Kidney epithelial cell (primary cell): ENCODE measurements around the gene LMF2. TPM values are rescaled to one million over a fixed set of nuclear protein-coding genes. Genes with fewer than 3 reads are reported as not detected.
"Not testable (repeated sequence)": the region's sequence is repeated elsewhere in the genome, so short reads cannot be mapped to it uniquely, and the experiment has no call there.

Experiments used
- DNase-seq: peaks from one replicate; pipeline ENCODE4 v3.0.0-alpha.2; 2010; ENCODE audit warnings: low read depth
- H3K27me3 ChIP-seq: 2 replicates; pipeline ENCODE4 v1.6.0; 2011; ENCODE audit warnings: low read length; ENCODE audit not compliant: control insufficient read depth, insufficient read depth
- H3K36me3 ChIP-seq: 2 replicates; pipeline ENCODE4 v1.5.1; 2011; ENCODE audit warnings: low read length; ENCODE audit not compliant: control insufficient read depth, insufficient read depth
- H3K4me3 ChIP-seq: 2 replicates; pipeline ENCODE4 v1.5.1; 2011; ENCODE audit warnings: low read depth, mild to moderate bottlenecking, control low read depth, low read length
- total RNA-seq: library from RNA; depleted of rRNA; stranded (reverse); fragments of >200 nt; gene quantifications from 2 replicates; pipeline ENCODE4 v1.2.3, GENCODE V29; 2015
- TF ChIP-seq, protein P1 (sequence below): IDR thresholded peaks from 2 replicates; pipeline ENCODE4 v1.5.1; 2011; ENCODE audit warnings: mild to moderate bottlenecking, moderate library complexity, low read length, control low read depth, inconsistent platforms; ENCODE audit not compliant: insufficient read depth, poor library complexity, severe bottlenecking

Gene LMF2
- total RNA-seq, 1 donor from 2014 or later = 48.3 TPM

DNA sequence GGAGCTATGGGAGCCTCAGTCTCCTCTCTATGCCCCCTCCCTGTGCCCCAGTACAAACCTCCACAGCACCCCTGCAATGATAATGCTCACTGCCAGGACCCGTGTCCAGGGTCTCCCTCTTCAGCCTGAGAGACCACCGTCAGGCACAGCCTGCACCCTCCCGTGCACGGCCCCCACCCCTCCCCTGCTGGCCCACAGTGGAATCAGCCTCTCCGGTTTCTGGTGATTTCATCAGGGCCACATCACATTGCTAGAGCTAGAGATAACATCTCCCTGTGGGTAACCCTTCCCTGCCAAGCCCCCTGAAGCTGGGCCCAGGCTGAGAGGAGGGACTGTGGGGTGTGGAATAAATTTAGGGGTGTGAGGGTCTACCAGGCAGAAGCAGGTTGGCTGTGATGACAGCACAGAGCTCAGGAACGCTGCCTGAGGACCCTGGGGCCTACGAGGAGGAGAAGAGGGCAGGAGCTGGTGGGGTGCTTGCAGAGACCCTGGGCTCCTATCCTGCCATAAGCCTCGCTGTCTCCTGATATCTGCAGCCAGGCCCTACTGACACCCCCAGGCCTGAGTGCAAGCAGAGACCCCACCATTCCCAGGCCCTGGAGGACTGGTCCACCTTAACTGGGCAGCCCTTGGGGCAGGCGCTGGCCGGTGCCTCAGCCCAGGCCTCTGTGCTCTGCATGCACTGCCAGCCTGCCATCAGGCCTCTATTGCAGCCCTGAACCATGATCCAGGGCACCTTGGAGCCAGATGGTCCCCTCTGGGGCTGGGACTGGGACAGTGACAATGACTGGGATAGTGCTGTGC, 38.2 kb upstream of the LMF2 start, which contains the start of gene KLHDC7B:
Gene KLHDC7B, plus strand, starts transcription at position 378 of the 804 bp plus-strand sequence. Its CDS starts 345 bp downstream, at position 723.
- Histone ChIP-seq H3K4me3 (no peak within 1 kb of the TSS), H3K36me3 (no peaks in the 10 kb centered on the region), H3K27me3 (peaks cover 55% of the 10 kb centered on the region)
- no peak for DNase-seq
- TF ChIP-seq, protein P1, sequence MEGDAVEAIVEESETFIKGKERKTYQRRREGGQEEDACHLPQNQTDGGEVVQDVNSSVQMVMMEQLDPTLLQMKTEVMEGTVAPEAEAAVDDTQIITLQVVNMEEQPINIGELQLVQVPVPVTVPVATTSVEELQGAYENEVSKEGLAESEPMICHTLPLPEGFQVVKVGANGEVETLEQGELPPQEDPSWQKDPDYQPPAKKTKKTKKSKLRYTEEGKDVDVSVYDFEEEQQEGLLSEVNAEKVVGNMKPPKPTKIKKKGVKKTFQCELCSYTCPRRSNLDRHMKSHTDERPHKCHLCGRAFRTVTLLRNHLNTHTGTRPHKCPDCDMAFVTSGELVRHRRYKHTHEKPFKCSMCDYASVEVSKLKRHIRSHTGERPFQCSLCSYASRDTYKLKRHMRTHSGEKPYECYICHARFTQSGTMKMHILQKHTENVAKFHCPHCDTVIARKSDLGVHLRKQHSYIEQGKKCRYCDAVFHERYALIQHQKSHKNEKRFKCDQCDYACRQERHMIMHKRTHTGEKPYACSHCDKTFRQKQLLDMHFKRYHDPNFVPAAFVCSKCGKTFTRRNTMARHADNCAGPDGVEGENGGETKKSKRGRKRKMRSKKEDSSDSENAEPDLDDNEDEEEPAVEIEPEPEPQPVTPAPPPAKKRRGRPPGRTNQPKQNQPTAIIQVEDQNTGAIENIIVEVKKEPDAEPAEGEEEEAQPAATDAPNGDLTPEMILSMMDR = no peak

DNA sequence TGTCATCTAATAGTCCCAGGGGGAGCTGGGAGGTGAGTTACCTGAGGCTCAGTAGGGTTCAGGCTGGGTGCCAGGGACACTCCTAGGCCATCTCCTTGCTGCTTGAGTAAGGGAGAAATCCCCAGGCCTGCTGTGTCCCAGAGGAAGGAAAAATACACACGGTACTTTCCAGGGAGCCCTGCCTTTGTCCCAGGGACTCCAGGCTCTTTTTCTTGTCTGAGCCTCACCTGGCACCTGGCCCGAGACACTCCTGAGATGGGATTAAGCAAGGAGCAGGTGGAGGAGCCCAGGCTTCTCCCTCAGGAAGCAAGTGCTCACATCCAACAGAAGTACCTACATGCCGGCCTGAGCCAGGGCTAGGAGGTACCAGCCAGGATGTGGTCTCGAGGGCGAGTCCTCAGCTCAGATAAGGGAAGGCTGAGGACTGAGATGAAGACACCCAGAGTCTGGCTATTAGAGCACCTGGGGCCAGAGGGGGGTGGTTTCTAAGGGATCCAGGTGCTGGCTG, 37.3 kb upstream of the LMF2 start:
- TF ChIP-seq, protein P1 = no peak

DNA sequence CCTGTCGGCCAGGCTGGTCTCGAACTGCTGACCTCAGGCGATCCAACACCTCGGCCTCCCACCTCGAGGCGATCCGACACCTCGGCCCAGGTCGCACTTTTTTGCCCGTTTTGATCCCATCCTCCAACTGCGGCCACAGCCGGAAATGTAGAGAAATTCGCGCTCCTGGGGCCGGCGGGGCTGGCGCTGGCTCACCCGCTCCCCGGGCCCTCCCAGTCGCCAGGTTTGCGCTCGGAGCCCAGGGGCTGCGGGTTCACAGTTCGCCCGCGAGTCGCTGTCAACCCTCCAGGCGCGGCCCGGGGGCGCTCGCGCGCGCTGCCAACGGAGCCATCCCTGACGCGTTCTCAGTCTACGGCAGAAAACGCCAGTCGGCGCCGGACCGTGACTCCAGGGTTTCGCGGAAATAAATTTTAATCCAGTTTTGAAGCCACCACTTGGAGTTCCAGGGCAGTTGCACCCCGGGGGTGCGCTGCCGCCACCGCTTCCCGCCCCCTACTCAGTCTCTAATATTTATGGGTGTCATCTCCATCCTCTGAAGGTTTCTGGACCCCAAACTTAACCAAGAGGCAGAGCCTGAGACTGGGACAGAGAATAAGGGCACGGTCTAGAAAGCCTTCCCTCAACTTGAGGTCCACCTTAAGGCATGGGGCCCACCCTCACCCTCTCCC, 36.7 kb upstream of the LMF2 start:
- Histone ChIP-seq H3K36me3 (no peaks in the 10 kb centered on the region), H3K4me3 (no peak overlapping the region), H3K27me3 (peaks cover 44% of the 10 kb centered on the region)
- TF ChIP-seq, protein P1 = peak; percentile 71
- no peak for DNase-seq

More for the DNA sequence above, 37.3 kb upstream of the LMF2 start:
- peaks cover 49% of the 10 kb centered on the region for H3K27me3 ChIP-seq
- H3K36me3 ChIP-seq = no peaks in the 10 kb centered on the region
- DNase-seq = no peak
- H3K4me3 ChIP-seq = no peak overlapping the region

DNA sequence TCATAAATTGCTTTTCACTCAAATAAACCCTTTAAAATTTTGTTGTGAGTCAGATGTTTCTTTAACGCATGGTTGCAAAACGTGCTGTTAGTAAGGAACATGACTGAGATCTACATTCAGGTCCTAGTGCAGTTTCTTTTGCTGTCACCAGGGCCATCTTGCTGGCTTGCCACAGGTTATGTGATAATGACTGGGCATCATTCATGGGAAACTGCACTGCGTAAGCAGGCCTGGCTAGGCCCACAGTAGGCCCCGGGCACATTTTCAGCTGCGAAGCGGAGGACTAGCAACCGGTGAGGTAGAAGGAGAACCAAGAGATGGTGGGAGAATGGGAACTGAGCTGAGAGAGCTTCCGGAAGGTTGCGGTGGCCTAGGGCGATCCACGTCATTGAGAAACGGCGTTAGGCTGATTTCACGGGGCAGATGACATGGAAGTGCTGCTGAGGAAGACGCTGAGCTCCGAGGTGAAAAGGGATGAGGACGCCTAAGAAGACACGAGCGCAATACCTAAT, 35.0 kb upstream of the LMF2 start:
- H3K4me3 ChIP-seq = no peak overlapping the region
- no peak for DNase-seq
- H3K36me3 ChIP-seq = no peaks in the 10 kb centered on the region
- TF ChIP-seq, protein P1 = no peak
- peaks cover 28% of the 10 kb centered on the region for H3K27me3 ChIP-seq

DNA sequence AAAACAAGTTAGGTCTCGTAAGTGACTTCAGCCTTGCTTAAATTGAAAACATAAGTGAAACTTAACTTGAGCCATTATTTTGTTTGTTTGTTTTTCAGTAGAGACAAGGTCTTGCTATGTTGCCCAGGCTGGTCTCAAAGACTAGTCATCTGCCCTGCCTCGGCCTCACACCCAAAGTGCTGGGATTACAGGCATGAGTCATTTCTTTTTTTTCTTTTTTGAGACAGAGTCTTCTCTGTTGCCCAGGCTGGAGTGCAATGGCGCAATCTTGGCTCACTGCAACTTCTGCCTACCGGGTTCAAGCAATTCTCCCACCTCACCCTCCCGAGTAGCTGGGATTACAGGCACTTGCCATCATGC, 34.1 kb upstream of the LMF2 start:
- H3K27me3 ChIP-seq = peaks cover 21% of the 10 kb centered on the region
- not testable (repeated sequence) for H3K4me3 ChIP-seq, H3K36me3 ChIP-seq, DNase-seq

DNA sequence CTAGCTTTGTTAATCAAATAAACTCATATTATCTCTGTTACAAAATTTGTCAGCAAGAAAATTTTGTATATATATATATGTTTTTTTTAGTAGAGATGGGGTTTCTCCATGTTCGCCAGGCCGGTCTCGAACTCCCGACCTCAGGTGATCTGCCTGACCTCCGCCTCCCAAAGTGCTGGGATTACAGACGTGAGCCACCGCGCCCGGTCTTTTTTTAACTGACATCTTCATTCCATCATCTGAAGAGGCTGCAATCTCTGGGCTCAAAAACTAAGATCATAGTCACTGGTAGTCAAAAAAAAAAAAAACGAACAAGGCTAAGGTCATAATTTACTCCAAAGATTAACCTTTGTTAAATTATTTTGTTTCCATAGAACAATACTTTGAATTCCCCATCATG, 32.9 kb upstream of the LMF2 start:
- Histone ChIP-seq H3K4me3 (no peak overlapping the region), H3K36me3 (no peaks in the 10 kb centered on the region), H3K27me3 (peaks cover 8% of the 10 kb centered on the region)
- TF ChIP-seq, protein P1 = no peak
- no peak for DNase-seq
